Measurements from ENCODE around the gene GALK1. TPM values are rescaled to one million over a fixed set of nuclear protein-coding genes. Genes with fewer than 3 reads are reported as not detected.

Gene GALK1
- total RNA-seq, 1 experiment from 2014 or later = 75.0 TPM

DNA sequence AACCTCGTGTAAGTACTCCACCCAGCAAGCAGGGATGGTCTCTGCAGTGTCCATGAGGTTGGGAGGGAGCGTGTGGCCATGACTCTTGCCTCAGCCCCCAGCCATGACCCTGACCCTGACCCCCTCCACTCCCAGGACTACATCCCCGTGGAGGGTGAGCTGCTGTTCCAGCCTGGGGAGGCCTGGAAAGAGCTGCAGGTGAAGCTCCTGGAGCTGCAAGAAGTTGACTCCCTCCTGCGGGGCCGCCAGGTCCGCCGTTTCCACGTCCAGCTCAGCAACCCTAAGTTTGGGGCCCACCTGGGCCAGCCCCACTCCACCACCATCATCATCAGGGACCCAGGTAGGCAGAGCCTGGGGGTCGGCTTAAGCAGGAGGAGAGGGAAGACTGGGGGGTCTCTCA, 16.3 kb downstream of the GALK1 start:
- Histone ChIP-seq H3F3A (ENCODE audit: low read length, unreplicated experiment) (no peaks in the 10 kb centered on the region), H4K20me1 (ENCODE audit: low read length) (no peaks in the 10 kb centered on the region), H3K27ac (ENCODE audit: low read length) (no peak overlapping the region), H3K4me3 (ENCODE audit: low read length) (no peak overlapping the region), H3K36me3 (ENCODE audit: low read depth, low read length) (peaks cover 51% of the 10 kb centered on the region), H3K9me2 (replicated peaks; ENCODE audit: low read length) (no peaks in the 10 kb centered on the region), H3K9ac (ENCODE audit: low read length) (no peak overlapping the region), H3K4me2 (ENCODE audit: low read length) (no peak overlapping the region), H3K4me1 (ENCODE audit: insufficient read depth, low read length) (no peaks in the 10 kb centered on the region), H2AFZ (ENCODE audit: low read length) (no peak overlapping the region), H3K27me3 (ENCODE audit: low read length) (no peaks in the 10 kb centered on the region), H3K79me2 (ENCODE audit: low read length) (no peaks in the 10 kb centered on the region), H3K9me3 (ENCODE audit: low read length) (no peaks in the 10 kb centered on the region)
- ChIA-PET CTCF (interaction anchor here (0.6 to 2.1 kb wide), 6 partner anchors 38 to 115 kb away, joined by 5 to 42 read pairs (median 8); partner anchors contain the start of gene SMIM5), POLR2A (ENCODE audit: unreplicated experiment) (no interaction called here)
- no peak for DNase-seq
- no TSS peak for BruUV-seq (replicated peaks)
- TF ChIP-seq CTCF (conservative IDR thresholded peaks at IDR 0.05; ENCODE audit: low read depth, low read length) (no peak), EZH2phosphoT487 (IDR thresholded peaks at IDR 0.05; ENCODE audit: borderline replicate concordance, low read length) (no peak), EZH2 (IDR thresholded peaks at IDR 0.05; ENCODE audit: low read length, unreplicated experiment) (no peak)
- intact Hi-C loops (cut with micrococcal nuclease) = no loop called here
- no peak for ATAC-seq

- Histone ChIP-seq H3K4me2 (ENCODE audit: low read length) (no peak overlapping the region), H3K36me3 (ENCODE audit: low read depth, low read length) (peaks cover 54% of the 10 kb centered on the region), H3K79me2 (ENCODE audit: low read length) (no peaks in the 10 kb centered on the region), H3F3A (ENCODE audit: low read length, unreplicated experiment) (no peaks in the 10 kb centered on the region), H3K9me2 (replicated peaks; ENCODE audit: low read length) (no peaks in the 10 kb centered on the region), H2AFZ (ENCODE audit: low read length) (no peak overlapping the region), H3K9ac (ENCODE audit: low read length) (no peak overlapping the region), H3K4me3 (ENCODE audit: low read length) (no peak overlapping the region), H3K27me3 (ENCODE audit: low read length) (no peaks in the 10 kb centered on the region), H3K9me3 (ENCODE audit: low read length) (no peaks in the 10 kb centered on the region), H4K20me1 (ENCODE audit: low read length) (no peaks in the 10 kb centered on the region), H3K4me1 (ENCODE audit: insufficient read depth, low read length) (no peaks in the 10 kb centered on the region), H3K27ac (ENCODE audit: low read length) (no peak overlapping the region)
- CTCF ChIA-PET = no interaction called here
- intact Hi-C loops (cut with micrococcal nuclease) = no loop called here
- no peak for ATAC-seq
- POLR2A ChIA-PET (ENCODE audit: unreplicated experiment) = no interaction called here
- BruUV-seq (replicated peaks) = no TSS peak
- TF ChIP-seq CTCF (conservative IDR thresholded peaks at IDR 0.05; ENCODE audit: low read depth, low read length) (no peak), EZH2phosphoT487 (IDR thresholded peaks at IDR 0.05; ENCODE audit: borderline replicate concordance, low read length) (no peak), EZH2 (IDR thresholded peaks at IDR 0.05; ENCODE audit: low read length, unreplicated experiment) (no peak)
- no peak for DNase-seq
These were observed 21.3 kb downstream of the GALK1 start for GRCh38 chr17:75743625-75744206.

- intact Hi-C loops (cut with micrococcal nuclease) = no loop called here
- no peaks in the 10 kb centered on the region for H3K79me2 ChIP-seq (ENCODE audit: low read length)
- no TSS peak for BruUV-seq (replicated peaks)
- H3K4me2 ChIP-seq (ENCODE audit: low read length) = no peak overlapping the region
- TF ChIP-seq EZH2 (IDR thresholded peaks at IDR 0.05; ENCODE audit: low read length, unreplicated experiment) (no peak), EZH2phosphoT487 (IDR thresholded peaks at IDR 0.05; ENCODE audit: borderline replicate concordance, low read length) (no peak), CTCF (conservative IDR thresholded peaks at IDR 0.05; ENCODE audit: low read depth, low read length) (no peak)
- no peaks in the 10 kb centered on the region for H4K20me1 ChIP-seq (ENCODE audit: low read length)
- H3K4me1 ChIP-seq (ENCODE audit: insufficient read depth, low read length) = no peaks in the 10 kb centered on the region
- H3K27me3 ChIP-seq (ENCODE audit: low read length) = no peaks in the 10 kb centered on the region
- H3F3A ChIP-seq (ENCODE audit: low read length, unreplicated experiment) = no peaks in the 10 kb centered on the region
- no peak overlapping the region for H3K27ac ChIP-seq (ENCODE audit: low read length)
- POLR2A ChIA-PET (ENCODE audit: unreplicated experiment) = no interaction called here
- ATAC-seq (no peak; the same call in 1 of the 2 replicates), DNase-seq (no peak)
- H3K9me2 ChIP-seq (replicated peaks; ENCODE audit: low read length) = no peaks in the 10 kb centered on the region
- H3K4me3 ChIP-seq (ENCODE audit: low read length) = no peak overlapping the region
- H3K9ac ChIP-seq (ENCODE audit: low read length) = no peak overlapping the region
- H3K36me3 ChIP-seq (ENCODE audit: low read depth, low read length) = peaks cover 58% of the 10 kb centered on the region
- no peaks in the 10 kb centered on the region for H3K9me3 ChIP-seq (ENCODE audit: low read length)
- H2AFZ ChIP-seq (ENCODE audit: low read length) = no peak overlapping the region
- CTCF ChIA-PET = no interaction called here
These were observed 22.7 kb downstream of the GALK1 start for GRCh38 chr17:75742337-75742736.

All from PC-3 (cell line).